Osteoblast (primary cell): ENCODE results near the gene IPP. TPM values are rescaled to one million over a fixed set of nuclear protein-coding genes. Genes with fewer than 3 reads are reported as not detected.
"Not testable (repeated sequence)": the region's sequence is repeated elsewhere in the genome, so short reads cannot be mapped to it uniquely, and the experiment has no call there.

ENCODE experiments used
- DNase-seq: peaks from one replicate; pipeline ENCODE4 v3.0.0; 2011; ENCODE audit warnings: low spot score, mixed read lengths; ENCODE audit not compliant: insufficient read length; ENCODE audit errors: missing footprints
- H2AFZ ChIP-seq: 2 replicates; pipeline ENCODE4 v1.6.0; 2011; ENCODE audit warnings: mild to moderate bottlenecking, low read length
- H3K27ac ChIP-seq: 2 replicates; pipeline ENCODE4 v1.5.1; 2011; ENCODE audit warnings: mild to moderate bottlenecking, low read depth, low read length, moderate library complexity
- H3K27me3 ChIP-seq: 2 replicates; pipeline ENCODE4 v1.6.0; 2012; ENCODE audit warnings: mild to moderate bottlenecking, control low read depth, inconsistent platforms, low read length, moderate library complexity; ENCODE audit not compliant: insufficient read depth
- H3K36me3 ChIP-seq: 2 replicates; pipeline ENCODE4 v1.5.1; 2011; ENCODE audit warnings: mild to moderate bottlenecking, low read length, control low read depth, moderate library complexity; ENCODE audit not compliant: insufficient read depth
- H3K4me1 ChIP-seq: 2 replicates; pipeline ENCODE4 v1.5.1; 2011; ENCODE audit warnings: mild to moderate bottlenecking, low read length, control low read depth, moderate library complexity; ENCODE audit not compliant: insufficient read depth
- H3K4me2 ChIP-seq: 2 replicates; pipeline ENCODE4 v1.6.0; 2011; ENCODE audit warnings: mild to moderate bottlenecking, low read length; ENCODE audit not compliant: insufficient read depth
- H3K4me3 ChIP-seq: fragments of 200-600 bp; sonication (generic); 3 replicates; pipeline ENCODE4 v1.5.1; 2012; ENCODE audit warnings: mild to moderate bottlenecking, low read length, inconsistent platforms; ENCODE audit not compliant: insufficient read depth
- H3K79me2 ChIP-seq: 2 replicates; pipeline ENCODE4 v1.6.0; 2012; ENCODE audit warnings: mild to moderate bottlenecking, low read length, control low read depth, inconsistent platforms; ENCODE audit not compliant: insufficient read depth
- H3K9me3 ChIP-seq: 2 replicates; pipeline ENCODE4 v1.5.1; 2011; ENCODE audit warnings: low read depth, low read length, control low read depth
- H4K20me1 ChIP-seq: 2 replicates; pipeline ENCODE4 v1.6.0; 2012; ENCODE audit warnings: mild to moderate bottlenecking, low read length, control low read depth; ENCODE audit not compliant: insufficient read depth
- CTCF ChIP-seq: IDR thresholded peaks from 2 replicates; pipeline ENCODE4 v1.5.1; 2011; ENCODE audit warnings: mild to moderate bottlenecking, low read depth, low read length, moderate library complexity; ENCODE audit errors: extremely low read depth
- total RNA-seq: library from RNA; depleted of rRNA; stranded (reverse); fragments of >200 nt; gene quantifications from 2 replicates; pipeline ENCODE4 v1.2.3, GENCODE V29; 2012

IPP gene
- total RNA-seq, 1 donor, result 14.1 TPM

- Histone ChIP-seq H3K27ac (no peak overlapping the region), H3K4me2 (peak overlapping the region; percentile 61), H3K9me3 (no peaks in the 10 kb centered on the region), H4K20me1 (peaks cover 72% of the 10 kb centered on the region), H2AFZ (no peak overlapping the region), H3K36me3 (no peaks in the 10 kb centered on the region), H3K4me3 (no peak overlapping the region), H3K79me2 (peaks cover 96% of the 10 kb centered on the region), H3K27me3 (no peaks in the 10 kb centered on the region), H3K4me1 (peaks cover 31% of the 10 kb centered on the region)
- no peak for TF ChIP-seq CTCF
- peak; percentile 67 for DNase-seq
Measured at GRCh38 chr1:45679123-45679522, 71.3 kb downstream of the IPP start.

- Histone ChIP-seq H3K4me1 (peaks cover 29% of the 10 kb centered on the region), H3K36me3 (no peaks in the 10 kb centered on the region), H3K27me3 (no peaks in the 10 kb centered on the region), H3K27ac (no peak overlapping the region), H2AFZ (no peak overlapping the region), H3K79me2 (peaks cover 96% of the 10 kb centered on the region), H3K4me3 (no peak overlapping the region), H4K20me1 (peaks cover 72% of the 10 kb centered on the region), H3K4me2 (peak overlapping the region; percentile 61), H3K9me3 (no peaks in the 10 kb centered on the region)
- DNase-seq, result peak; percentile 11
- no peak for TF ChIP-seq CTCF
Measured at GRCh38 chr1:45678489-45678888, 72.0 kb downstream of the IPP start.

- no peaks in the 10 kb centered on the region for H3K36me3 ChIP-seq
- no peak for TF ChIP-seq CTCF
- H3K27me3 ChIP-seq, result no peaks in the 10 kb centered on the region
- H3K27ac ChIP-seq, result no peak overlapping the region
- no peak overlapping the region for H3K4me2 ChIP-seq
- no peak overlapping the region for H2AFZ ChIP-seq
- peaks cover 77% of the 10 kb centered on the region for H4K20me1 ChIP-seq
- DNase-seq, result no peak
- H3K4me3 ChIP-seq, result no peak overlapping the region
- H3K79me2 ChIP-seq, result peaks cover 96% of the 10 kb centered on the region
- H3K4me1 ChIP-seq, result peaks cover 29% of the 10 kb centered on the region
- H3K9me3 ChIP-seq, result no peaks in the 10 kb centered on the region
Measured at GRCh38 chr1:45677751-45678245, 72.7 kb downstream of the IPP start.

- not testable (repeated sequence) for H3K4me3 ChIP-seq, H3K9me3 ChIP-seq, H2AFZ ChIP-seq, DNase-seq, H3K36me3 ChIP-seq, H3K27ac ChIP-seq, H3K27me3 ChIP-seq, H3K4me2 ChIP-seq
- H4K20me1 ChIP-seq, result peaks cover 70% of the 10 kb centered on the region
- H3K4me1 ChIP-seq, result peaks cover 29% of the 10 kb centered on the region
- peaks cover 96% of the 10 kb centered on the region for H3K79me2 ChIP-seq
Measured at GRCh38 chr1:45676553-45676952, 73.9 kb downstream of the IPP start.
